Mesendoderm (in vitro differentiated cells): Measurements from ENCODE around the gene CHST11.

Source experiments
- DNase-seq: peaks from one replicate; pipeline ENCODE4 v3.0.0; 2013
- H2AK5ac ChIP-seq: 2 replicates; pipeline ENCODE4 v1.6.1; 2013; ENCODE audit warnings: low read length, inconsistent platforms
- H2BK120ac ChIP-seq: 2 replicates; pipeline ENCODE4 v1.6.1; 2013; ENCODE audit warnings: low read depth, mild to moderate bottlenecking, low read length, moderate library complexity, mixed read lengths
- H2BK15ac ChIP-seq: replicated peaks from 2 replicates; pipeline ENCODE4 v1.6.1; 2013; ENCODE audit warnings: low read depth, mild to moderate bottlenecking, moderate library complexity
- H2BK5ac ChIP-seq: 2 replicates; pipeline ENCODE4 v1.6.1; 2013; ENCODE audit warnings: low read length, inconsistent platforms
- H3K18ac ChIP-seq: 2 replicates; pipeline ENCODE4 v1.6.1; 2013; ENCODE audit warnings: mild to moderate bottlenecking, low read length, mixed read lengths
- H3K23ac ChIP-seq: one replicate; pipeline ENCODE4 v1.6.1; 2013; ENCODE audit warnings: low read length
- H3K27ac ChIP-seq: 2 replicates; pipeline ENCODE4 v1.5.1; 2013; ENCODE audit warnings: low read depth, mild to moderate bottlenecking, inconsistent platforms, low read length, moderate library complexity
- H3K27me3 ChIP-seq: 2 replicates; pipeline ENCODE4 v1.6.1; 2013; ENCODE audit warnings: low read length, control low read depth, mild to moderate bottlenecking, inconsistent platforms; ENCODE audit not compliant: insufficient read depth, poor library complexity
- H3K36me3 ChIP-seq: 2 replicates; pipeline ENCODE4 v1.6.1; 2013; ENCODE audit warnings: low read length, inconsistent platforms; ENCODE audit not compliant: control insufficient read depth, insufficient read depth
- H3K4ac ChIP-seq: one replicate; pipeline ENCODE4 v1.6.1; 2013; ENCODE audit warnings: low read depth, mild to moderate bottlenecking, low read length, moderate library complexity
- H3K4me1 ChIP-seq: 2 replicates; pipeline ENCODE4 v1.6.1; 2013; ENCODE audit warnings: low read depth, low read length, inconsistent platforms; ENCODE audit not compliant: control insufficient read depth
- H3K4me2 ChIP-seq: 2 replicates; pipeline ENCODE4 v1.6.1; 2013; ENCODE audit warnings: low read length
- H3K4me3 ChIP-seq: 2 replicates; pipeline ENCODE4 v1.5.1; 2013; ENCODE audit warnings: mild to moderate bottlenecking, low read length
- H3K56ac ChIP-seq: one replicate; pipeline ENCODE4 v1.6.1; 2013; ENCODE audit warnings: low read length
- H3K79me1 ChIP-seq: 2 replicates; pipeline ENCODE4 v1.6.1; 2013; ENCODE audit warnings: low read length, inconsistent platforms
- H3K79me2 ChIP-seq: 2 replicates; pipeline ENCODE4 v1.6.1; 2013; ENCODE audit warnings: mild to moderate bottlenecking, low read length; ENCODE audit not compliant: control insufficient read depth, insufficient read depth
- H3K9ac ChIP-seq: 2 replicates; pipeline ENCODE4 v1.6.1; 2013; ENCODE audit warnings: low read length, inconsistent platforms
- H4K5ac ChIP-seq: one replicate; pipeline ENCODE4 v1.6.1; 2013; ENCODE audit warnings: low read length
- H4K8ac ChIP-seq: one replicate; pipeline ENCODE4 v1.6.1; 2013; ENCODE audit warnings: low read depth, mild to moderate bottlenecking, control low read depth, low read length, moderate library complexity
- WGBS: extraction: QIAGEN DNeasy Blood & Tissue Kit; methylation state at CpG from one replicate; pipeline ENCODE4 v1.1.7; 2013; ENCODE audit warnings: low lambda C conversion rate, missing lambda C conversion rate; ENCODE audit not compliant: insufficient coverage; ENCODE audit errors: extremely low coverage; 5-methylcytosine and 5-hydroxymethylcytosine counted together

Gene CHST11

GRCh38 chr12:104604995-104605675 is 148.4 kb downstream of the CHST11 start:
- WGBS: no CpG with 5 or more reads among the region's 16 CpGs
- no peak overlapping the region for H3K4me3 ChIP-seq
- no peak overlapping the region for H3K4ac ChIP-seq
- H2AK5ac ChIP-seq: no peak overlapping the region
- H3K4me2 ChIP-seq: no peak overlapping the region
- H3K9ac ChIP-seq: no peak overlapping the region
- peaks cover 4% of the 10 kb centered on the region for H3K4me1 ChIP-seq
- H3K79me1 ChIP-seq: no peaks in the 10 kb centered on the region
- H3K23ac ChIP-seq: no peak overlapping the region
- no peak overlapping the region for H4K8ac ChIP-seq
- no peaks in the 10 kb centered on the region for H3K36me3 ChIP-seq
- H3K79me2 ChIP-seq: no peaks in the 10 kb centered on the region
- H3K18ac ChIP-seq: no peak overlapping the region
- peak; percentile 49 for DNase-seq
- no peak overlapping the region for H2BK5ac ChIP-seq
- H3K56ac ChIP-seq: peak overlapping the region; percentile 2
- no peak overlapping the region for H3K27ac ChIP-seq
- H2BK15ac ChIP-seq: no peak overlapping the region
- H2BK120ac ChIP-seq: no peak overlapping the region
- no peak overlapping the region for H4K5ac ChIP-seq
- H3K27me3 ChIP-seq: no peaks in the 10 kb centered on the region

GRCh38 chr12:104605685-104606084 is 148.9 kb downstream of the CHST11 start:
- WGBS: no CpG with 5 or more reads among the region's 10 CpGs
- no peaks in the 10 kb centered on the region for H3K36me3 ChIP-seq
- DNase-seq: peak; percentile 57
- H4K5ac ChIP-seq: no peak overlapping the region
- H3K9ac ChIP-seq: no peak overlapping the region
- peak overlapping the region; percentile 36 for H3K18ac ChIP-seq
- H3K27ac ChIP-seq: no peak overlapping the region
- H2BK15ac ChIP-seq: no peak overlapping the region
- H3K4me1 ChIP-seq: peaks cover 4% of the 10 kb centered on the region
- H2AK5ac ChIP-seq: no peak overlapping the region
- H3K56ac ChIP-seq: peak overlapping the region; percentile 2
- H2BK120ac ChIP-seq: no peak overlapping the region
- H3K4me2 ChIP-seq: no peak overlapping the region
- H3K27me3 ChIP-seq: no peaks in the 10 kb centered on the region
- H3K79me1 ChIP-seq: no peaks in the 10 kb centered on the region
- no peak overlapping the region for H3K4me3 ChIP-seq
- H3K79me2 ChIP-seq: no peaks in the 10 kb centered on the region
- H2BK5ac ChIP-seq: no peak overlapping the region
- H3K23ac ChIP-seq: no peak overlapping the region
- no peak overlapping the region for H4K8ac ChIP-seq
- no peak overlapping the region for H3K4ac ChIP-seq

- Histone ChIP-seq H3K4ac (no peak overlapping the region), H3K36me3 (no peaks in the 10 kb centered on the region), H3K79me2 (no peaks in the 10 kb centered on the region), H4K8ac (no peak overlapping the region), H3K4me2 (no peak overlapping the region), H3K4me1 (peaks cover 4% of the 10 kb centered on the region), H4K5ac (no peak overlapping the region), H3K18ac (no peak overlapping the region), H3K27ac (no peak overlapping the region), H3K56ac (no peak overlapping the region), H2BK15ac (no peak overlapping the region), H3K4me3 (no peak overlapping the region), H3K23ac (no peak overlapping the region), H2BK120ac (no peak overlapping the region), H2AK5ac (no peak overlapping the region), H2BK5ac (no peak overlapping the region), H3K9ac (no peak overlapping the region), H3K27me3 (no peaks in the 10 kb centered on the region), H3K79me1 (no peaks in the 10 kb centered on the region)
- no peak for DNase-seq
- no CpG with 5 or more reads among the region's 4 CpGs for WGBS
These were observed 152.2 kb downstream of the CHST11 start for GRCh38 chr12:104608998-104609397.

GRCh38 chr12:104609445-104609844 is 152.7 kb downstream of the CHST11 start:
- no peak overlapping the region for H3K56ac ChIP-seq
- no peak overlapping the region for H4K8ac ChIP-seq
- no peak overlapping the region for H3K4me3 ChIP-seq
- no peaks in the 10 kb centered on the region for H3K79me2 ChIP-seq
- H4K5ac ChIP-seq: no peak overlapping the region
- no peak overlapping the region for H2BK5ac ChIP-seq
- H2AK5ac ChIP-seq: no peak overlapping the region
- H3K27me3 ChIP-seq: no peaks in the 10 kb centered on the region
- peaks cover 1% of the 10 kb centered on the region for H3K4me1 ChIP-seq
- H3K4me2 ChIP-seq: no peak overlapping the region
- H2BK120ac ChIP-seq: no peak overlapping the region
- H3K27ac ChIP-seq: no peak overlapping the region
- no peak overlapping the region for H3K4ac ChIP-seq
- DNase-seq: no peak
- H2BK15ac ChIP-seq: no peak overlapping the region
- no peaks in the 10 kb centered on the region for H3K79me1 ChIP-seq
- no peaks in the 10 kb centered on the region for H3K36me3 ChIP-seq
- no peak overlapping the region for H3K23ac ChIP-seq
- H3K18ac ChIP-seq: no peak overlapping the region
- no peak overlapping the region for H3K9ac ChIP-seq

- Histone ChIP-seq H2BK15ac (no peak overlapping the region), H3K56ac (no peak overlapping the region), H3K4ac (no peak overlapping the region), H3K23ac (no peak overlapping the region), H3K4me1 (no peaks in the 10 kb centered on the region), H4K8ac (no peak overlapping the region), H3K27me3 (no peaks in the 10 kb centered on the region), H3K4me3 (no peak overlapping the region), H3K4me2 (no peak overlapping the region), H2AK5ac (no peak overlapping the region), H3K27ac (no peak overlapping the region), H3K18ac (no peak overlapping the region), H3K9ac (no peak overlapping the region), H3K79me2 (no peaks in the 10 kb centered on the region), H3K79me1 (no peaks in the 10 kb centered on the region), H3K36me3 (no peaks in the 10 kb centered on the region), H4K5ac (no peak overlapping the region), H2BK5ac (no peak overlapping the region), H2BK120ac (no peak overlapping the region)
- WGBS: no CpG with 5 or more reads among the region's 6 CpGs
- no peak for DNase-seq
These were observed 153.9 kb downstream of the CHST11 start for GRCh38 chr12:104610513-104611235.
